ENCODE results near the gene INTS15. TPM values are rescaled to one million over a fixed set of nuclear protein-coding genes. Genes with fewer than 3 reads are reported as not detected.

The INTS15 gene
- total RNA-seq, 1 experiment from 2014 or later = 24.3 TPM

- POLR2A ChIA-PET = no interaction called here
- Histone ChIP-seq H3K4me1 (ENCODE audit: control insufficient read depth in 1 of 2, insufficient read depth in 2 of 2, low read length in 2 of 2) (peaks cover 0 to 4% of the 10 kb centered on the region in 2 experiments; a peak in 2 of 4 replicates), H3K9ac (ENCODE audit: low read length) (no peak overlapping the region), H3K36me3 (ENCODE audit: control insufficient read depth in 1 of 2, insufficient read depth in 2 of 2, low read length in 2 of 2) (no peaks in the 10 kb centered on the region), H3K9me3 (ENCODE audit: control insufficient read depth in 1 of 2, insufficient read depth in 1 of 2, low read depth in 1 of 2, low read length in 2 of 2) (no peaks in the 10 kb centered on the region), H3K9me2 (ENCODE audit: insufficient read depth) (no peaks in the 10 kb centered on the region), H2AFZ (ENCODE audit: low read depth, low read length, poor library complexity, severe bottlenecking) (peak overlapping the region; percentile 68), H3K4me3 (replicated peaks in 1 of 2; ENCODE audit: low read depth in 1 of 2, low read length in 2 of 2) (no peak overlapping the region), H3K27ac (ENCODE audit: low read depth, low read length) (no peak overlapping the region), H4K20me1 (ENCODE audit: insufficient read depth) (no peaks in the 10 kb centered on the region), H3K27me3 (ENCODE audit: insufficient read depth, low read length) (no peaks in the 10 kb centered on the region), H3K4me2 (ENCODE audit: low read length) (no peak overlapping the region), H3K79me2 (ENCODE audit: insufficient read depth, low read length) (no peaks in the 10 kb centered on the region)
- TF ChIP-seq REST (IDR thresholded peaks at IDR 0.05; ENCODE audit: low read depth) = no peak
- TF ChIP-seq ATF3 (IDR thresholded peaks at IDR 0.05) = no peak
- TF ChIP-seq SIN3A (IDR thresholded peaks at IDR 0.05; ENCODE audit: low read depth) = no peak
- no peak for TF ChIP-seq JUND (IDR thresholded peaks at IDR 0.05)
- TF ChIP-seq TCF7L2 (IDR thresholded peaks at IDR 0.05; ENCODE audit: borderline replicate concordance, extremely low read depth, insufficient read depth, insufficient read length) = no peak
- RAD21 ChIA-PET (ENCODE audit: low non-redundant PET in 1 of 2, low total read pairs in 2 of 2, uncharacterized antibody in 2 of 2, unreplicated experiment in 2 of 2) = no interaction called here
- intact Hi-C loops (cut with micrococcal nuclease) = no loop called here
- DNase-seq (ENCODE audit: low read depth, low spot score) (no peak), ATAC-seq (no peak)
- CTCF ChIA-PET = interaction anchor here (0.6 kb wide), 1 partner anchor 351 kb away, joined by 3 read pairs; no protein-coding TSS in a partner anchor
- no TSS peak for BruUV-seq (replicated peaks)
Measured at GRCh38 chr7:6562106-6562505, 27.7 kb upstream of the INTS15 start.

All from HCT116 (cell line).